Stimulated activated CD4-positive, alpha-beta T cell treated with anti-CD3 and anti-CD28 coated beads, TNF-alpha, amount 100 ng/mL, for 1 hour (primary cell): Measurements from ENCODE around the gene IL15RA.
"Not testable (repeated sequence)": the region's sequence is repeated elsewhere in the genome, so short reads cannot be mapped to it uniquely, and the experiment has no call there.

ENCODE experiments used
- DNase-seq, 3 donors: peaks; one replicate each; pipeline ENCODE4 v3.0.0-alpha.2; 2020; ENCODE audit warnings: low read depth in 3 of 3, low spot score in 1 of 3

Gene IL15RA

DNA sequence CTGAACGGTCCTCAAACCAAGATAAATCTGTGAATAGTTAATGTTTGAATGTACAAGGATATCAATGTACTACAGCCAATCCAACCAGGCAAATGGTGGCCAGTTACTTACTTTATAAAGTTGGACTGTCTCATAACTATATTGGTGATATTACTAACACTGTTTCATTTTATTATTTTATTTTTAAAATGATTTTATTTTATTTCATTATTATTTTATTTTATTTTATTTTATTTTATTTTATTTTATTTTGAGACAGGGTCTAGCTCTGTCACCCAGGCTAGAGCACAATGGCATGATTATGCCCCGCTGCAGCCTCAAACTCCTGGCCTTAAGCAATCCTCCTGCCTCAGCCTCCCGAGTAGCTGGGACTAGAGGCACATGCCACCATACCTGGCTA, 6.8 kb downstream of the IL15RA start:
- no peak for DNase-seq

GRCh38 chr10:5970066-5970465, 7.3 kb downstream of the IL15RA start:
- no peak for DNase-seq

- no peak for DNase-seq
Measured at GRCh38 chr10:5968681-5969453, 8.5 kb downstream of the IL15RA start.

- no peak for DNase-seq
Measured at GRCh38 chr10:5968037-5968680, 9.2 kb downstream of the IL15RA start.

DNA sequence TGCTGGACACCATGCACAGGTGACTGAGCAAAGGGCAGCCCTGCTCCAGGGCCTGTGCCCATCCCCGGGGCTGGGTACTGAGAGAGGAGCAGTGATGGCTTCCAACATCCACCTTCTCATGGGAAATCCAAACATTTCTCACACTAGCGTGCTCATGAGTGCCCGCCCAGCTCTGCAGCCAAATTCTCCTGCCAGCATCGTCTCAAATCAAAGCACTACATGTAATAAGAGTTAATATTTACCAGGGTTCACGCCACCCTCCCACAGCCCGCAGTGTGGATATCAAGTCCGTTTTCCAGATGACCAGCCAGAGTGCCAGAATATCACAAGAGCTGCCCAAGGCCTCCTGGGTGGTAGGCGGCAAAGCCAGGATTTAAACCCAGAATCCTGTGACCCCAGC, 12.1 kb downstream of the IL15RA start:
- no peak for DNase-seq

GRCh38 chr10:5964736-5965135, 12.6 kb downstream of the IL15RA start:
- no peak for DNase-seq

DNA sequence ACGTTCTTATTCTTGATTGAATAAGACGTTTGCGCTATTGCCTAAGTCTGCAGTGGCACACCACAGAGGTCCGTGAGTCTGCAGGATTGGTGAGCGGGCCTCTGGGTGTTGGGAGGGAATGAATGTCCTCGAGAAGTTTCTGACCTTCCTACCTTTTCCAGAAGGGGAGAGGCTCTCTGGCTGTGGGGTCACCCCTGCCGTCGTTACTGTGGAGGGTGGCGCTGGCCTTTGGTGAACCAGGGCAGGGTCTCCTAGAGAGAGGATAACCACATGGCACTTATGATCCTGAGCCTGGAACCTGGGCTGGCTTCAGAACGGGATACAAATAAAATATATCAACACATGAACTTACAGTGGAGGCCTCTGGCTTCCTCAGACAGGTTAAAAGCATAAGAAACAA, 13.8 kb downstream of the IL15RA start:
- no peak for DNase-seq

DNA sequence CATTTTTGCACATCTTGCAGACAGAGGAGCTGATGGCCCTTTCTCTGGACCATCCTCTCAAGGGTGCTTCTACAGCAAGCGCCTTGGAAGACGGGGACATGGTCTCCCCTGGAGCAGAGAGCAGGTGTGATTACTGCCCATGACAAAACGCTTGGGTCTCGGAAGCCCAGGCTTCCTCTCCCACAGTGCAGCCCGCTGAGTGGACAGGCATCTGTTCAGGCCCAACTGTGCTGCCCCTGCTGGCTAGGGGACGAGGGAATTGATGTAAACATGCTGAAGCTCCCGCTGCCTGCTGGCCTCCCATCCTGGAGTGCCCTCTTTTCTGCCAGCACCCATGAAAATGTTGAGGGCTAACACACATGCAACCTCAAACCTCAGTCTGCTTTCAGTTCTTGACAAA, 14.3 kb downstream of the IL15RA start:
- no peak for DNase-seq

DNA sequence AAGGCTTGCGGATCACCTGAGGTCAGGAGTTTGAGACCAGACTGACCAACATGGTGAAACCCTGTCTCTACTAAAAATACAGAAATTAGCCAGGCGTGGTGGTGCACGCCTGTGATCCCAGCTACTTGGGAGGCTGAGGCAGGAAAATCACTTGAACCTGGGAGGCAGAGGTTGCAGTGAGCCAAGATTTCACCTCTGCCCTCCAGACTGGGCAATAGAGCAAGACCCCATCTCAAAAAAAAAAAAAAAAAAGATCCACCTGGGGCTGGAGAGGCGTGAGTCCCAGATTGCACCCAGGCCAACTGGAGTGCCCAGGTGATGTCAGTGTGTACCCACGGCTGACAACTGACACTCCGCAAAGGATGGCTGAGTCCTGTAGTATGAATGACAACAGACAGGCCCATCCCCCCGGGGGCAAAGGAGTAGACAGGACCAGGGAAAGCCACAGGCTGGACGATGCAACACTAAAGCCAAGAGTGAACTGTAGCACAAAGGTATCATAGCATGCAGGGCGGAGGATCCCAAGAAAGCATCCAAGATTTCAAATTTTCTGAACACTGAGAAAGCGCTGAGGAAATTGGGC, 14.9 kb downstream of the IL15RA start:
- DNase-seq: not testable (repeated sequence)

- no peak for DNase-seq
Measured at GRCh38 chr10:5961405-5962100, 15.8 kb downstream of the IL15RA start.

DNA sequence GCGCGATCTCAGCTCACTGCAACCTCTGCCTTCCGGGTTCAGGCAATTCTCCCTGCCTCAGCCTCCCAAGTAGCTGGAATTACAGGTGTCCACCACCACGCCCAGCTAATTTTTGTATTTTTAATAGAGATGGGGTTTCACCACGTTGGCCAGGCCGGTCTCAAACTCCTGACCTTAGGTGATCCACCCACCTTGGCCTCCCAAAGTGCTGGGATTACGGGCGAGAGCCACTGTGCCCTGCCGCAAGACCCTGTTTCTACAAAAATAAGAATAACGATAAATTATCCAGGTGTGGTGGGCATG, 16.4 kb downstream of the IL15RA start:
- not testable (repeated sequence) for DNase-seq

DNA sequence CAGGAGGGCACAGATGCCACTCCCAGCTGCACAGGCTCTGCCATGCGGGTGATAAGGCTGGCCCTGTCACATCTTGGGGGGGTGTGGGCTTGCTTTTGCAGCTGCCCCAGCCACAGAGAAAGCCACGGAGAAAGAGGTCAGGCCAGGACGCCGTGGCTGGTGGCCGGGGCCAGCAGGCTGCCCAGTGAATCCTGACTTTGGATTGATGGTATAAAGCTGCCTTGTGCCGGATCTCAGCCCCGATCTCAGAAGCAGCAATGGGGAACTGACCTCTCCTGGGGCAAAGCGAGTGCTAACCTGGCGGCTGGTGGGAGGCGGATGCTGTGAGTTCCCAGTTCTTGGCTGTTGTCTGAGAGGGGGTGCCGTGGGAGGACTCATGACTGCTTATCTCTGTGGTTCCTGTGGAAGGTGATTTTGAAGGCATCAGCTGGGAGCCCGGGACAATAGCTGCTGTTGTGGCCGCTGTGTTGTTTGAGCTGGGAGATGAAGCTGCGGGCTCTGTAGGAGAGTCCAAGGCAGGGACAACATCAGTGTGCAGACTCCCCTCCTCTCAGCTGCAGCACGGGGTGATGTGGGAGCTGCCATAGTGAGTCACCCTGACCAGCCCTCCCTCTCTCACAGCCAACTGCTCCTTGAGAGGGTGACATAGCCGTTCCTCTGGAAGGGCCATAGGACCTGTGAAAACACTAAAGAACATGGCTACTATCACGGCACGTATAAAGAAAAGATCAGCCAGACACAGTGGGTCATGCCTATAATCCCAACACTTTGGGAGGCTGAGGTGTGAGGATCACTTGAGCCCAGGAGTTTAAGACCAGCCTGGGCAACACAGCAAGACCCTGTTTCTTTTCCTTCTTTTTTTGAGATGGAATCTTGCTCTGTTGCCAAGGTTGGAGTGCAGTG, 17.0 kb downstream of the IL15RA start:
- DNase-seq: no peak

GRCh38 chr10:5959581-5960069, 17.7 kb downstream of the IL15RA start:
- no peak for DNase-seq

GRCh38 chr10:5959142-5959541, 18.2 kb downstream of the IL15RA start:
- DNase-seq: no peak

DNA sequence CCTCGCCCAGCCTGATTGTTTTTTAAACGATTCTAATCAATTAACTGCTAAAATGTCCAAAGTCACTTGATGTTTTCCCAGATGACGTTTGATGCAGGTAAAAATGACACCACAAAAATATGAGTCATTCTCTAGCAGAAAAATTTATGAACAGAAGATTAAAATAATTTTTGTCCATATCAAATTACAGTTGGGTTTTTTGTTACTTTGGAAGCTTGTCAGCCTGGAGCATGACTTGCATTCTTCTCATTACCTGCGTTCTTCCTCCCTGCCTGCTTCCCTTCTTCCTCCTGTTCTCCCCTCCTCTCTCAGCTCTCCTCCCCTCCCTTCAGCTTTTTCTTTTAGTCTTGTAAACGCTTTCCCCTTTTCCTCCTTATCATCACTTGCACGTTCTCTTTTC, 18.7 kb downstream of the IL15RA start:
- DNase-seq: no peak

DNA sequence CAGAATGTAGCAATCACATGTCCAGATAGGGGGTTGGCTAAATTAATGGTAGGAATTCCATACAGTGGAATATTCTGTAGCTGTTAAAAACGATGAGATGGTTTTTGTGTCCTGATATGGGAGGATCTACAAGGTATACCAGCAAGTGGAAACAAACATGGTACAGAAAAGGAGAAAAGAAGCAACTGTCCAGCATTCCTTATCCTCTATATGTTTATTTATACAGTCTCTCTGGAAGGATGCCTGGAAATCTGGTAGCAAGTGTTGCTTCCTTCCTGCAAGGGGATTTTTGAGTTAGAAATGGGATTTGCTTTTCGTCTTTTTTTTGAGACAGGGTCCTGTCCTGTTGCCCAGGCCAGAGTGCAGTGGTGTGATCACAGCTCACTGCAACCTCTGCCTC, 19.3 kb downstream of the IL15RA start:
- no peak for DNase-seq

DNA sequence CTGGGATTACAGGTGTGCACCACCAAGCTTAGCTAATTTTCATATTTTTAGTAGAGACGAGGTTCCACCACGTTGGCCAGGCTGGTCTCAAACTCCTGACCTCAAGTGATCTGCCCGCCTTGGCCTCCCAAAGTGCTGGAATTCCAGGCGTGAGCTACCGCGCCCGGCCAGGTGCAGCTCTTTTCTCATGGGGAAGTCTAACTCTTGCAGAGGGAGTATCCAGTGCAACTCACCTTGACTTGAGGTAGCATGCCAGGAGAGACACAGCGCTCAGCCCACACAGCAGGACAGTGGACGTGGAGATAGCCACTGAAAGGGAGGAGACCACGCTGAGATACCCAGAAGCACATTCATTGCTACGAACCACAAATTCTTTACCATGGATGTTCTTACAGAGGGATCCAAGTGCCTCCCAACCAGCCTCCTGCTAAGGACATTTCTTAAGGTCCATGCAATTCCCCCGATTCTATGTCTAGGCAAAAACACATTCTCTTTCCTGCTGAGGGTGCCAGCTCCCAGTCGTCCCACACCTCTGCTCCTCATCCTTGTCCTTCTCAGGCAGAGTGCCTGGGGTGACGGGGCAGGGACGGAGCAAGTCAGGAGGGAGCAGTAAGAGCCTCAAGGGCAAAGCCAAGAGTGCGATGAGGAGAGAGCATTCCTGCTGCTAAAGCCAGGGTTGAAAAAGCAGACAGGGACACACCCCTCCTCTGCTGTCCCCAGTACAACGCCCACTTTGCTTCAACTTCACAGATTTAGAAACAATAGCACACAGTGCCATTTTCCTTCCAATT, 21.0 kb downstream of the IL15RA start:
- no peak for DNase-seq

- no peak for DNase-seq
Measured at GRCh38 chr10:5953676-5954075, 23.7 kb downstream of the IL15RA start.

- no peak for DNase-seq
Measured at GRCh38 chr10:5952731-5953385, 24.5 kb downstream of the IL15RA start.
